H1 (cell line): ENCODE measurements around the gene CCDC185. TPM values are rescaled to one million over a fixed set of nuclear protein-coding genes. Genes with fewer than 3 reads are reported as not detected.

Source experiments
- CHD7 ChIP-seq: fragments of 300-600 bp; sonication (generic); IDR thresholded peaks from 2 replicates; pipeline ENCODE4 v1.7.1; 2012; ENCODE audit warnings: low read length, moderate library complexity, mild to moderate bottlenecking, inconsistent platforms; ENCODE audit not compliant: insufficient replicate concordance
- KDM5A ChIP-seq: fragments of 200-600 bp; IDR thresholded peaks from 2 replicates; pipeline ENCODE4 v1.7.1; 2012; ENCODE audit warnings: mild to moderate bottlenecking, low read length, inconsistent platforms, mixed read lengths
- NANOG ChIP-seq: IDR thresholded peaks from 2 replicates; pipeline ENCODE4 v1.6.1; 2011; ENCODE audit warnings: low read length, low read depth, mild to moderate bottlenecking, inconsistent platforms; ENCODE audit not compliant: insufficient read depth, poor library complexity, severe bottlenecking
- RFX5 ChIP-seq: IDR thresholded peaks from 2 replicates; pipeline ENCODE4 v1.6.1; 2011; ENCODE audit warnings: low read depth, low read length, improper control_type of control experiment, borderline replicate concordance
- polyA plus RNA-seq, 7 experiments: library from polyadenylated mRNA; depleted of rRNA in 3 of 7; stranded (reverse) in 5 of 7; unstranded in 2 of 7; fragments of >200 nt in 5 of 7; fragments of 200-250 nt in 2 of 7; gene quantifications; 1 replicate in 5 of 7; 2 replicates in 1 of 7; 4 replicates in 1 of 7; pipeline versions ENCODE4 v1.2.1 to v1.2.3, GENCODE V29; 2011 to 2013; ENCODE audit warnings: missing spikeins in 2 of 7, mixed read lengths in 2 of 7
- total RNA-seq: library from RNA; stranded (reverse); fragmentation: NEBNext Ultra II Directional; extraction: Animal tissue kit (Norgen Biotek cat#: 25700); gene quantifications from 2 replicates; pipeline ENCODE4 v1.2.1, GENCODE V29; 2021

The CCDC185 gene
- total and polyA plus RNA-seq, 2 of the 8 experiments (the other 6 are each of a cell fraction or from before 2014, with no cell fraction given): not detected

GRCh38 chr1:223422911-223423310 is 29.7 kb downstream of the CCDC185 start (continued):
- TF ChIP-seq CHD7 (no peak), KDM5A (no peak), RFX5 (no peak), NANOG (no peak)
